PC-3 (cell line): ENCODE data around the gene ACOXL. TPM values are rescaled to one million over a fixed set of nuclear protein-coding genes. Genes with fewer than 3 reads are reported as not detected.
A peak's percentile ranks its signal among the peaks of the same experiment; 100 is the strongest.

Experiments used
- ATAC-seq: fragments of 200-7000 bp; cut with Tn5 transposase; 2 replicates; pipeline ENCODE4 v1.9.1; 2020; ENCODE audit warnings: mild to moderate bottlenecking, moderate library complexity
- BruUV-seq: library from RNA; stranded (reverse); fragments of 400-500 nt; replicated peaks from 2 replicates; lab custom pipeline; 2021; lab: Mats Ljungman, UMichigan
- CTCF ChIA-PET: fragments of 300-600 bp; sonication (Branson Sonifier 250); formaldehyde crosslinking; loops from one replicate; lab custom pipeline; 2022; ENCODE audit warnings: antibody characterized with exemption; lab: Charles Lee
- POLR2A ChIA-PET: fragments of 300-600 bp; sonication (Branson Sonifier 250); formaldehyde crosslinking; loops from one replicate; lab custom pipeline; 2022; ENCODE audit warnings: antibody characterized with exemption; ENCODE audit not compliant: unreplicated experiment; lab: Charles Lee
- DNase-seq: peaks from one replicate; pipeline ENCODE4 v3.0.0-alpha.2; 2015
- H2AFZ ChIP-seq: fragments of 300-600 bp; sonication (generic); 2 replicates; pipeline ENCODE4 v1.6.0; 2016; ENCODE audit warnings: antibody characterized with exemption, low read length
- H3F3A ChIP-seq: fragments of 300-600 bp; sonication (generic); one replicate; pipeline ENCODE4 v1.6.0; 2017; ENCODE audit warnings: antibody characterized with exemption, low read length, control low read depth, mild to moderate bottlenecking; ENCODE audit not compliant: unreplicated experiment
- H3K27ac ChIP-seq: fragments of 300-600 bp; sonication (generic); 2 replicates; pipeline ENCODE4 v1.5.1; 2016; ENCODE audit warnings: mild to moderate bottlenecking, low read length
- H3K27me3 ChIP-seq: fragments of 300-600 bp; sonication (generic); 2 replicates; pipeline ENCODE4 v1.6.1; 2016; ENCODE audit warnings: low read length, mixed read lengths
- H3K36me3 ChIP-seq: fragments of 300-600 bp; sonication (generic); 2 replicates; pipeline ENCODE4 v1.6.1; 2016; ENCODE audit warnings: low read depth, mixed run types, low read length, mixed read lengths
- H3K4me1 ChIP-seq: fragments of 300-600 bp; sonication (generic); 2 replicates; pipeline ENCODE4 v1.5.1; 2016; ENCODE audit warnings: low read length; ENCODE audit not compliant: insufficient read depth
- H3K4me2 ChIP-seq: fragments of 300-600 bp; sonication (generic); 2 replicates; pipeline ENCODE4 v1.6.0; 2016; ENCODE audit warnings: low read length
- H3K4me3 ChIP-seq: fragments of 300-600 bp; sonication (generic); 2 replicates; pipeline ENCODE4 v1.5.1; 2016; ENCODE audit warnings: mild to moderate bottlenecking, low read length, mixed read lengths
- H3K79me2 ChIP-seq: fragments of 300-600 bp; sonication (generic); 2 replicates; pipeline ENCODE4 v1.6.1; 2017; ENCODE audit warnings: low read length, mixed read lengths
- H3K9ac ChIP-seq: fragments of 300-600 bp; sonication (generic); 2 replicates; pipeline ENCODE4 v1.6.0; 2016; ENCODE audit warnings: mild to moderate bottlenecking, low read length
- H3K9me2 ChIP-seq: fragments of 300-600 bp; sonication (generic); replicated peaks from 2 replicates; pipeline ENCODE4 v1.6.1; 2016; ENCODE audit warnings: mixed run types, low read length, mixed read lengths
- H3K9me3 ChIP-seq: fragments of 300-600 bp; sonication (generic); 2 replicates; pipeline ENCODE4 v1.6.1; 2016; ENCODE audit warnings: low read length, mixed read lengths
- H4K20me1 ChIP-seq: fragments of 300-600 bp; sonication (generic); 2 replicates; pipeline ENCODE4 v1.6.1; 2016; ENCODE audit warnings: low read length, mixed read lengths
- CTCF ChIP-seq: fragments of 300-600 bp; sonication (generic); conservative IDR thresholded peaks from 2 replicates; pipeline ENCODE4 v1.5.1; 2017; ENCODE audit warnings: antibody characterized with exemption, low read depth, mild to moderate bottlenecking, low read length
- EZH2 ChIP-seq: fragments of 300-600 bp; sonication (generic); IDR thresholded peaks from one replicate; pipeline ENCODE4 v1.6.1; 2017; ENCODE audit warnings: antibody characterized with exemption, mild to moderate bottlenecking, low read length; ENCODE audit not compliant: unreplicated experiment
- EZH2phosphoT487 ChIP-seq: fragments of 300-600 bp; sonication (generic); IDR thresholded peaks from 2 replicates; pipeline ENCODE4 v1.6.1; 2018; ENCODE audit warnings: mild to moderate bottlenecking, antibody characterized with exemption, low read length, borderline replicate concordance
- intact Hi-C: fragments of 100-400 bp; cut with micrococcal nuclease; formaldehyde crosslinking; loops from 2 replicates; pipeline ENCODE4 v1.9.0; 2023
- total RNA-seq: library from RNA; depleted of rRNA; stranded (reverse); fragments of >200 nt; gene quantifications from 2 replicates; pipeline ENCODE4 v1.2.3, GENCODE V29; 2014

ACOXL gene
- total RNA-seq, 1 experiment from 2014 or later, result 16.3 TPM

- H3K4me2 ChIP-seq, result no peak overlapping the region
- POLR2A ChIA-PET, result no interaction called here
- BruUV-seq, result no TSS peak
Observed at GRCh38 chr2:111106706-111107105, 374.3 kb downstream of the ACOXL start.

GRCh38 chr2:111108745-111109271 lies 376.4 kb downstream of the ACOXL start:
- no peaks in the 10 kb centered on the region for H3K9me2 ChIP-seq
- no peaks in the 10 kb centered on the region for H3K27me3 ChIP-seq
- TF ChIP-seq EZH2 (no peak), EZH2phosphoT487 (no peak), CTCF (no peak)
- H3K9ac ChIP-seq, result no peak overlapping the region; the same call in 1 of the 2 replicates
- H3K79me2 ChIP-seq, result no peaks in the 10 kb centered on the region
- POLR2A ChIA-PET, result no interaction called here
- no peaks in the 10 kb centered on the region for H3F3A ChIP-seq
- CTCF ChIA-PET, result no interaction called here
- H3K36me3 ChIP-seq, result no peaks in the 10 kb centered on the region
- H3K4me3 ChIP-seq, result no peak overlapping the region
- H3K4me1 ChIP-seq, result peaks cover 24% of the 10 kb centered on the region
- no peaks in the 10 kb centered on the region for H3K9me3 ChIP-seq
- BruUV-seq, result no TSS peak
- H2AFZ ChIP-seq, result no peak overlapping the region
- H4K20me1 ChIP-seq, result no peaks in the 10 kb centered on the region
- H3K27ac ChIP-seq, result peak overlapping the region; percentile 59
- DNase-seq, result peak; percentile 84
- H3K4me2 ChIP-seq, result peak overlapping the region; percentile 70
- peak; percentile 96 for ATAC-seq
- intact Hi-C loops, result no loop called here

More at GRCh38 chr2:111106706-111107105, 374.3 kb downstream of the ACOXL start:
- Histone ChIP-seq H3K9me3 (no peaks in the 10 kb centered on the region), H3K27me3 (no peaks in the 10 kb centered on the region), H3K4me3 (no peak overlapping the region), H2AFZ (no peak overlapping the region), H3K9ac (no peak overlapping the region), H3K4me1 (peaks cover 24% of the 10 kb centered on the region), H3K36me3 (no peaks in the 10 kb centered on the region), H3K9me2 (no peaks in the 10 kb centered on the region), H3F3A (no peaks in the 10 kb centered on the region), H3K27ac (no peak overlapping the region), H3K79me2 (no peaks in the 10 kb centered on the region), H4K20me1 (no peaks in the 10 kb centered on the region)
- ATAC-seq (no peak), DNase-seq (peak; percentile 34)
- TF ChIP-seq CTCF, result no peak
- no peak for TF ChIP-seq EZH2
- TF ChIP-seq EZH2phosphoT487, result no peak
- intact Hi-C loops, result no loop called here
- CTCF ChIA-PET, result no interaction called here

GRCh38 chr2:111111101-111111755 lies 378.9 kb downstream of the ACOXL start:
- TF ChIP-seq EZH2phosphoT487 (no peak), CTCF (no peak), EZH2 (no peak)
- Histone ChIP-seq H3K4me1 (peaks cover 24% of the 10 kb centered on the region), H3K9ac (no peak overlapping the region), H3K27me3 (no peaks in the 10 kb centered on the region), H3K9me2 (no peaks in the 10 kb centered on the region), H3F3A (no peaks in the 10 kb centered on the region), H3K4me2 (no peak overlapping the region), H4K20me1 (no peaks in the 10 kb centered on the region), H3K27ac (no peak overlapping the region), H2AFZ (no peak overlapping the region), H3K9me3 (no peaks in the 10 kb centered on the region), H3K4me3 (no peak overlapping the region), H3K36me3 (no peaks in the 10 kb centered on the region), H3K79me2 (no peaks in the 10 kb centered on the region)
- ChIA-PET POLR2A (no interaction called here), CTCF (interaction anchor here (0.7 kb wide), 1 partner anchor 80 kb away, joined by 3 read pairs; no protein-coding TSS in a partner anchor)
- intact Hi-C loops, result no loop called here
- no peak for ATAC-seq
- no peak for DNase-seq
- no TSS peak for BruUV-seq
